ENCODE data around the gene STAT3.

The STAT3 gene

GRCh38 chr17:42359133-42359532 lies 29.1 kb downstream of the STAT3 start:
- peaks cover 8% of the 10 kb centered on the region; the same call in 1 of the 2 replicates for H3K79me2 ChIP-seq (ENCODE audit: insufficient read depth, low read depth)
- H3K36me3 ChIP-seq (ENCODE audit: insufficient read depth) = no peaks in the 10 kb centered on the region
- H3K27ac ChIP-seq = no peak overlapping the region
- no peaks in the 10 kb centered on the region for H3K27me3 ChIP-seq (ENCODE audit: insufficient read depth, low read depth)
- TF ChIP-seq, protein P1, sequence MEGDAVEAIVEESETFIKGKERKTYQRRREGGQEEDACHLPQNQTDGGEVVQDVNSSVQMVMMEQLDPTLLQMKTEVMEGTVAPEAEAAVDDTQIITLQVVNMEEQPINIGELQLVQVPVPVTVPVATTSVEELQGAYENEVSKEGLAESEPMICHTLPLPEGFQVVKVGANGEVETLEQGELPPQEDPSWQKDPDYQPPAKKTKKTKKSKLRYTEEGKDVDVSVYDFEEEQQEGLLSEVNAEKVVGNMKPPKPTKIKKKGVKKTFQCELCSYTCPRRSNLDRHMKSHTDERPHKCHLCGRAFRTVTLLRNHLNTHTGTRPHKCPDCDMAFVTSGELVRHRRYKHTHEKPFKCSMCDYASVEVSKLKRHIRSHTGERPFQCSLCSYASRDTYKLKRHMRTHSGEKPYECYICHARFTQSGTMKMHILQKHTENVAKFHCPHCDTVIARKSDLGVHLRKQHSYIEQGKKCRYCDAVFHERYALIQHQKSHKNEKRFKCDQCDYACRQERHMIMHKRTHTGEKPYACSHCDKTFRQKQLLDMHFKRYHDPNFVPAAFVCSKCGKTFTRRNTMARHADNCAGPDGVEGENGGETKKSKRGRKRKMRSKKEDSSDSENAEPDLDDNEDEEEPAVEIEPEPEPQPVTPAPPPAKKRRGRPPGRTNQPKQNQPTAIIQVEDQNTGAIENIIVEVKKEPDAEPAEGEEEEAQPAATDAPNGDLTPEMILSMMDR (conservative IDR thresholded peaks at IDR 0.05; ENCODE audit: low read depth, low read length) = no peak
- H3K4me2 ChIP-seq = no peak overlapping the region
- H3K4me3 ChIP-seq (IDR thresholded peaks at IDR 0.05; ENCODE audit: insufficient read depth, low read depth, low read length) = no peak overlapping the region
- no peak overlapping the region for H2AFZ ChIP-seq (ENCODE audit: low read depth)
- H3K4me1 ChIP-seq (ENCODE audit: low read depth, poor library complexity, severe bottlenecking) = peaks cover 6% of the 10 kb centered on the region
- no peak overlapping the region for H3K9ac ChIP-seq
- H4K20me1 ChIP-seq (ENCODE audit: insufficient read depth) = no peaks in the 10 kb centered on the region

GRCh38 chr17:42358434-42358833 lies 29.8 kb downstream of the STAT3 start:
- H3K79me2 ChIP-seq (ENCODE audit: insufficient read depth, low read depth) = peaks cover 4% of the 10 kb centered on the region; the same call in 1 of the 2 replicates
- no peak overlapping the region for H3K27ac ChIP-seq
- H3K9ac ChIP-seq = no peak overlapping the region
- H4K20me1 ChIP-seq (ENCODE audit: insufficient read depth) = no peaks in the 10 kb centered on the region
- no peak overlapping the region for H2AFZ ChIP-seq (ENCODE audit: low read depth)
- no peaks in the 10 kb centered on the region for H3K36me3 ChIP-seq (ENCODE audit: insufficient read depth)
- TF ChIP-seq, protein P1 (conservative IDR thresholded peaks at IDR 0.05; ENCODE audit: low read depth, low read length) = no peak
- H3K4me1 ChIP-seq (ENCODE audit: low read depth, poor library complexity, severe bottlenecking) = peaks cover 6% of the 10 kb centered on the region
- no peak overlapping the region for H3K4me2 ChIP-seq
- no peak overlapping the region for H3K4me3 ChIP-seq (IDR thresholded peaks at IDR 0.05; ENCODE audit: insufficient read depth, low read depth, low read length)
- H3K27me3 ChIP-seq (ENCODE audit: insufficient read depth, low read depth) = no peaks in the 10 kb centered on the region

GRCh38 chr17:42354956-42355843 lies 33.0 kb downstream of the STAT3 start:
- H2AFZ ChIP-seq (ENCODE audit: low read depth) = no peak overlapping the region
- no peaks in the 10 kb centered on the region for H3K36me3 ChIP-seq (ENCODE audit: insufficient read depth)
- no peak overlapping the region for H3K27ac ChIP-seq
- H3K4me2 ChIP-seq = no peak overlapping the region
- H3K4me1 ChIP-seq (ENCODE audit: low read depth, poor library complexity, severe bottlenecking) = peaks cover 9% of the 10 kb centered on the region
- no peaks in the 10 kb centered on the region; the same call in 1 of the 2 replicates for H3K79me2 ChIP-seq (ENCODE audit: insufficient read depth, low read depth)
- H3K27me3 ChIP-seq (ENCODE audit: insufficient read depth, low read depth) = no peaks in the 10 kb centered on the region
- no peaks in the 10 kb centered on the region for H4K20me1 ChIP-seq (ENCODE audit: insufficient read depth)
- no peak overlapping the region for H3K4me3 ChIP-seq (IDR thresholded peaks at IDR 0.05; ENCODE audit: insufficient read depth, low read depth, low read length)
- no peak overlapping the region for H3K9ac ChIP-seq
- TF ChIP-seq, protein P1 (conservative IDR thresholded peaks at IDR 0.05; ENCODE audit: low read depth, low read length) = no peak

DNA sequence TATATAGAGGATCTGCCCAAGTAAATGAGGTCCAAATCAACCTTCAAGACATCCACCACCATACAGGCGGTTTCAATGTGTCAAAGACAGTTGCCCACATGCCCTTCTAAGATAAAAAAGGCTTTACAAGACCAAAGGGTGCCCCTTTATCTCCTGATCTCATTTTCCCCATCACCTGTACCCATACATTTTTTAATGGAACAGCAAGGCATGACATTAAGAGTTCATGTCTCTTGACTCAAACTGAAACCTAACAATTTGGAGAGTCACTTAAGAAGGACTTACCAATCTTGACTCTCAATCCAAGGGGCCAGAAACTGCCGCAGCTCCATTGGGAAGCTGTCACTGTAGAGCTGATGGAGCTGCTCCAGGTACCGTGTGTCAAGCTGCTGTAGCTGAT lies 40.1 kb downstream of the STAT3 start:
- Histone ChIP-seq H3K36me3 (ENCODE audit: insufficient read depth) (no peaks in the 10 kb centered on the region), H4K20me1 (ENCODE audit: insufficient read depth) (no peaks in the 10 kb centered on the region), H3K27ac (no peak overlapping the region), H3K4me1 (ENCODE audit: low read depth, poor library complexity, severe bottlenecking) (peaks cover 23% of the 10 kb centered on the region), H2AFZ (ENCODE audit: low read depth) (no peak overlapping the region), H3K27me3 (ENCODE audit: insufficient read depth, low read depth) (no peaks in the 10 kb centered on the region), H3K9ac (no peak overlapping the region), H3K79me2 (ENCODE audit: insufficient read depth, low read depth) (no peaks in the 10 kb centered on the region; the same call in 1 of the 2 replicates), H3K4me3 (IDR thresholded peaks at IDR 0.05; ENCODE audit: insufficient read depth, low read depth, low read length) (no peak overlapping the region), H3K4me2 (no peak overlapping the region)
- TF ChIP-seq, protein P1 (conservative IDR thresholded peaks at IDR 0.05; ENCODE audit: low read depth, low read length) = no peak
